ENCODE measurements around the gene MAMDC4.
A peak's percentile ranks its signal among the peaks of the same experiment; 100 is the strongest.
"Not testable (repeated sequence)": the region's sequence is repeated elsewhere in the genome, so short reads cannot be mapped to it uniquely, and the experiment has no call there.

The MAMDC4 gene

DNA sequence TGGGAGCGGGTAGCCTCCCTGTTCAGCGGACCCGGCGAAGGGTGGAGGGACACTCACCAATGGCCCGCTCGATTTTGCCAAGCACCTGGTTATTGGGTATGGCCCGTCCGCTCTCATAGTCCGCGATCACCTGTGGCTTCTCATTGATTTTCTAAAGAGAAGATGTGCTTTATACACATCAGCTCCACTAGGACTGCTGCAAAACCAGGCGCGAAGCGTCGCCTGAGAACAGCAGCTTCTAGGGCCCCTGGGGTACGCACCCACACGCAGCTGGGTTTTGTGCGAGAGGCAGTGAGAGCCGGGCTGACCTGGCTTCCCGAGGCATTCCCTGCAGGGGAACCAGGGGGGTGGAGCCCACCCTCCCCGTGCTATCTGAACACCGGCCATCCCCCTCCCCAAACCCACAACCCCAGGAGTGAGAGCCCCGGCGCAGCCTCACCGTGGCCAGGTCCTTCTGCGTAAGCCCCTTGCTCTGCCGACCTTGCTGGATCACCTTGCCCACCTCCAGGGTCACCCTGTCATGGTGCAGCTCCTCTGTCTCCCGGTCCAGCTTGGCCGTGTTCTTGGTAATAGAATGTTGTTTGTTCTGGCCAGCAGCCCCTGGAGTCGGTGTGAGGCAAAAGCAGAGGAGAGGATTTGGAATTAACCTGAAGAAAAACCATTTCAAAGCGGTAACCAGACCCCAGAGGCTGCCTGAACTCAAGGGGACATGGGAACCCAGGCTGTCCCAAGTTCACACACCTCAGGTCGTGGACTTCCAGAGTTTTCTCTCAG lies 10.9 kb downstream of the MAMDC4 start:
- no peak for DNase-seq

DNA sequence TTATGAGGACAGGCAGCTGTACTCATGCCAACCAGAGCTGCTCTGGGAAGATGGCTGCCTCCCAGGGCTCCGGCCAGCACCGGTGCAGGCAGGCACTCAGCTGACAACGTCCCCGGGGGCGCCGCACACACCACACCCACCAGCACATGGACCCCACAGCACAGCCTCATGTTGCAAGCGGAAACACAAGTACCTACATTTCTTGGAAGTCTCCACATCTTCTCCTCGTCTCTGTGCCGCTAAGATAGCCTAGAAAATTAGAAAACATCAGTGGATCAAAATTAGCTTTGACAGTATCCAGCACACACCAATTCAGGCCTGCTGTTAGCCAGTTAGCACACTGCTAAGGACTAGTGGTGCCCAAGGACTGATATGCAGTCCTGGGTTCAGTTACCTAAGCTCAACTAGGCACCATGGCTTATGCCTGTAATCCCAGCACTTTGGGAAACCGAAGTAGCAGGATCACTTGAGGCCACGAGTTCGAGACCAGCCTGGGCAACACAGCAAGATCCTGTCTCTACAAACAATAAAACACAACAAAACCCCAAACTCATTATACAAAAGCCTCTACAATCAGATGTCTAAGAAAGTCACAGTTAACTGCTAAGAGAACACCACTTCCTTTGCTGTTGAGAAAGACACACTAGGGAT lies 11.6 kb downstream of the MAMDC4 start:
- no peak for DNase-seq

DNA sequence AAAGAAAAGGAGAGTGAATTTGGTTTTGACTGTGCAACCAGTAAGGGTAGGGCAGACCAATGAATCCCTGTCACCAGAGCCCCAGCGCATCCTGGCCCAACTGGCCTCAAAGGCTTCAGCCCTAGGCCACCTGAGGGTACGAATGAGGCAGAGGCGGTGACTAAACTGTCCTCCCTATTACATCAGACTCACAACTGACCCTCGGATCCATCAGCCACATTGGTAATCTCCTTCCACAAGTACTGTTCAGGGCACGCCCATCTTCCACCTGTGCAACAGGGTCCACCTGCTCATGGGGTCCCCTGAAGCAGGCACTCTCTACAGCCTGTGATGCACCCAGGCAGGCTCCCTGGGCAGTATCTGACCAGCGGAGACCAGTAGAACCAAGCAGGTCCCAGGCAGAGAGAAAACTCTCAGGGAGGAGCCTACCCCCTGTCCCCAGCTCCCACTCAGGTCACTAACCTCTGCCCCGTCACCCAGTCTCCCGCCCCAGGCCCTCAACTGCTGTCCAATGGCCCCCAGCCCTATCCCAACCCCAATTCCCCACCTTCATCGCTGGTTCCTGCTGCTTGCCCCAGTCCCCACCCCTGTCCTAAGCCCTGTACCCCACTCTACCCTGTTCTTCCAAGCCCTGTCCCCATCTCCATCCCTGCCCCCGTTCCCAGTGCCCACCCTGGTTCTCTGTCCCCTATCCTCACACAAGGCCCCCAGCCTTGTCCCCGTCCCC lies 13.1 kb downstream of the MAMDC4 start:
- DNase-seq = no peak

DNA sequence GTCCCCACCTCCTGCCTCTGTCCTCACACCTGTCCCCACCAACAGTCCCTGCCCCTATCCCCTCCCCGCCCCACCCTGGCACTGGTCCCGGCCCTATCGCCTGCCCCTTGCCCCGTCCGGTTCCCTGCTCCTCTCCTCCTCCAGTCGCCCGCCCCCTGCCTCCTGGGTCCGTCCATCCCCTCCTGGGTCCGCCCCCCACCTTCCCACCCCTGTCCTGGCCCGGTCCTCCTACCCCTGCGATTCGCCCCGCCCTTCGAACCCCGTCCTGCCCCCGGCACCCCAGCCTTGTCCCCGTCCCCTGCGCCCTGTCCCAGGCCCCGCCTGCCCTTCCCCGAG lies 13.6 kb downstream of the MAMDC4 start:
- DNase-seq = no peak

DNA sequence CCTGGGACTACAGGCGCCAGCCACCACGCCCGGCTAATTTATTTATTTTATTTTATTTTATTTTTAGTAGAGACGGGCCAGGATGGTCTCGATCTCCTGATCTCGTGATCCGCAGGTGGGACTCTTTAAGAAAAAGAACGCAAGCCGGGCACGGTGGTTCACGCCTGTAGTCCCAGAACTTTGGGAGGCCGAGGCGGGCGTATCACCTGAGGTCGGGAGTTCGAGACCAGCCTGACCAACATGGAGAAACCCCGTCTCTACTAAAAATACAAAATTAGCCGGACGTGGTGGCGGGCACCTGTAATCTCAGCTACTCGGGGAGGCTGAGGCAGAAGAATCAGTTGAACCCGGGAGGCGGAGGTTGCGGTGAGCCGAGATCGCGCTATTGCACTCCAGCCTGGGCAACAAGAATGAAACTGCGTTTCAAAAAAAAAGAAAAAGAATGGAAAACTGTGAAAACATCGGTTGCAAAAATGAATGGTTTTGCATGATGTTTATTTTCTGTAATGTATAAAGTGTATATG lies 14.8 kb downstream of the MAMDC4 start:
- DNase-seq = not testable (repeated sequence)

DNA sequence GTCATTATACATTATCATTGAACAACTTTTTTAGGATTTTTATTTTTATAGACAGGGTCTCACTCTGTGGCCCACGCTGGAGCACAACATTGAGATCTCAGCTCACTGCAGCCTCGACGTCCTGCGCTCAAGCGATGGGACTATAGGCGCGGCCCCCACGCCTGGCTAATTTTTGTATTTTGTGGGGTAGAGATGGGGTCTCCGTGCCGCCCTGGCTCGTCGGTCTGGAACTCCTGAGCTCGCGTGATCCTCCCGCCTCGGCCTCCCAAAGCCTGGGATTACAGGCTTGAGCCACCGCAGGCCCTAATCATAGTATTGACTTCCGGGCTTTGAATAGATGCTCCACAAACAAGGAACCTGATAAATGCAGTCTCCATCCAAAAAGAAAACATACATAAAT lies 15.3 kb downstream of the MAMDC4 start:
- no peak for DNase-seq

DNA sequence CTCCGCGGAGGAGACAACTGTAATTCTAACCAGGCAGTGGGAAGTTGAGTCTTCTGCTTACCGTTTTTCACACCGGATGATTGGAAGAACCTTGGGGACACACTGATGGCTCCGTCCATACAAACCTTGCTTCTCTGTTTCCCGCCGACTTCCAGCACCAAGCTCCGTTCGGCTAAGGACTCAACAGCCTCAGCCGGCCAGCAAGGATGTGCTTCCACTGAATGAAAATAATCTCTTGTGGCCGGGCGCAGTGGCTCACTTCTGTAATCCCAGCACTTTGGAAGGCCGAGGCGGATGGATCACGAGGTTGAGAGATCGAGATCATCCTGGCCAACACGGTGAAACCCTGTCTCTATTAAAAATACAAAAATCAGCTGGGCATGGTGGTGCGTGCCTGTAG lies 15.8 kb downstream of the MAMDC4 start:
- no peak for DNase-seq

DNA sequence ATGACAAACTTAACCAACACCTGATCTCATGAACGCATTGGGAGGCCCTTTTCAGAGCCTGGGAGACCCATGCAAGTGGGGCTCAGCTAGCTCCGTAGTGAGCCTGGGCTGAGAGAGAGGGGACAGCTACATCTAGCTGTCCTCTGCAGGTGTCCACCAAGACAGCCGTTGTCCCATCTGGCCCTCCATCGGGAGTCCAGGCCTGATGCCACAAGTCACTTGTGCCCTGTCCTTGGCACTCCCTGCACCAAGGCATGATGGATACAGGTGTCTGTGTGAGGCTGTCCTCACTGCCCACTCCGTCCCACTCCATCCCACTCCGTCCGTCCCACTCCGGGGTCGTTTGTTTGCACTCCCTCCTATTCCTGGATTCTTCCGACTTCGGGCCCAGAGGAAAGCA lies 16.5 kb downstream of the MAMDC4 start:
- no peak for DNase-seq

DNA sequence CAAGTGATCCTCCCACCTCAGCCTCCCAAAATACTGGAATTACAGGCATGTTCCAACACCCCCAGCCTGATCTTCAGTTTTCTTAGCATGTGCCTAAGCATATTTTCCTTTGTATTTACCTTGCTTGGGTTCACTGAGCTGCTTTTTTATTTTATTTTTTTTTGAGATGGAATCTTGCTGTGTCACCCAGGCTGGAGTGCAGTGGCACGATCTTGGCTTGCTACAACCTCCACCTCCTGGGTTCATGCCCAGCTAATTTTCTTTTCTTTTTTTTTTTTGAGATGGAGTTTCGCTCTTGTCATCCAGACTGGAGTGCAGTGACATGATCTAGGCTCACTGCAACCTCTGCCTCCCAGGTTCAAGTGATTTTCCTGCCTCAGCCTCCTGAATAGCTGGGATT lies 17.5 kb downstream of the MAMDC4 start:
- not testable (repeated sequence) for DNase-seq

DNA sequence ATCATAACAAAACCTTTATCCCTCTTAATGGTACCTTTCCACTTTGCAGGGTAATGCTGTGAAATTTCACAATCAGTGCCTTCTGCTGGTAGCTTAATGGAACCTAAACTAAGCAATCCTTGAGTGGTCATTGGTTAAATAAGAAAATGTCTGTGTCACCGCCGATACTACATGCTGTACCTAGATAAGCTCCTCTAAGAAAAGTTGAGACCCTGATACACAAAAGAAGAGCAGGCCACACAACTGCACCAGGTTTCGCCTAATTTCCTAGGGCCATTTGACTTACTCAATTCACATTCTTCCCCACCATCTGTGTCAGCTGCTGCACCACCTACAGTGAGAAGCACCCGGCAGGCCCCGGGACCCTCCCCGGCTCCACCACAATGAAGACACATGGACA lies 23.0 kb downstream of the MAMDC4 start:
- no peak for DNase-seq

DNA sequence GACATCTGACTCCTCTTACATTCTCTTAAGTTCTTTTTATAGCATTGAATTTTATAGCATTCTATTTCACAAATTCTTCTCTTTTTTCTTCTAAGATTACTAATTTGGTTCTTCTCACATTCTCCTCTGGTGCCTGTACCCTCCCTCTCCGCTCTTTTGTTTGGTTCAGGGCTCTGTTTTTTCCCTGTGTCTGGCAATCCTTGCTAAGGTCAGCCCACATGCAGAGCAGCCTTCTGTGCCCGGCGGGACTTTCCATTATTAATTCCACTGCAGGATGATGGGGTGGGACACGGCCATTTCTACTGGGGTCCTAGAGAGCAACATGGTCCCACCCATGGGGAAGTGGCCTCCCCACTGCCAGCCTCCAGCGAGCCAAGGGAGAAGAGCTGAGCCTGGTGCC lies 24.3 kb downstream of the MAMDC4 start:
- DNase-seq = no peak

DNA sequence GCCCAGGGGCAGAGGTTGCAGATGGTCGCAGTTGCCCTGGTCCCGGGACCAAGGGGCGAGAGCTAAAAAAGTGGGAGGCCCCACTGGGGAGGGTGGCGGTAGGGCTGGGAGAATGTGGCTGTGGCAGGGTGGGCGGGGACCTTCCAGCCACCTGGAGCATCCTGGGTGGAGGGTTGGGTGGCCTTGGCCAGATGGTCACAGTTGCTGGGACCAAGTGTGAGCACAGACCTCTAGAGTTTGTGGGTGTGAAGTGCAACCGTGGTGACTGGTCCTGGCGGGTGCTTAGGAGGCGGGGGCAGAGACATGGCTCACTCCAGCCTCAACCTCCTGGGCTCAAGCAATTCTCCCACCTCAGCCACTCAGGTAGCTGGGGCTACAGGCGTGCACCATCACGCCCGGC lies 28.5 kb downstream of the MAMDC4 start:
- no peak for DNase-seq

DNA sequence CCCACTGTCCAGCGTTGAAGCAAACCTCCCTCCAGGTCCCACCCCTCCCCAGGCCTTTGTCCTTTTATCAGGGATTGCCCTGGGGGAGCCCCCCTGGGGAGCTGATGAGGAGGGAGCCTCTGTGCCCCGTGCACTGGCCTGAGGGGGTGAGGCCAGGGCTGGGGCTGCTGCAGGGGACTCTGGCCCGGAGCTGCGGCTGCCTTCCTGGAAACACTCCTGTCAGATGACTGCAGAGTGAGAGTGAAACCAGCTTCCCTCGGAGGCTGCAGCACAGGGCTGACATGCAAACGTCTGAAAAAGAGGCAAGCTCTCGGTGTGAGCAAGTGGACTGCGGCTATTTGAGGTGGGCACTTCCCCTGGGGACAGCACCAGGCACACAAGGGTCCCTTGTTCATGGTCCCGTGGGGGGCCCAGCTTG lies 29.6 kb downstream of the MAMDC4 start:
- no peak for DNase-seq

DNA sequence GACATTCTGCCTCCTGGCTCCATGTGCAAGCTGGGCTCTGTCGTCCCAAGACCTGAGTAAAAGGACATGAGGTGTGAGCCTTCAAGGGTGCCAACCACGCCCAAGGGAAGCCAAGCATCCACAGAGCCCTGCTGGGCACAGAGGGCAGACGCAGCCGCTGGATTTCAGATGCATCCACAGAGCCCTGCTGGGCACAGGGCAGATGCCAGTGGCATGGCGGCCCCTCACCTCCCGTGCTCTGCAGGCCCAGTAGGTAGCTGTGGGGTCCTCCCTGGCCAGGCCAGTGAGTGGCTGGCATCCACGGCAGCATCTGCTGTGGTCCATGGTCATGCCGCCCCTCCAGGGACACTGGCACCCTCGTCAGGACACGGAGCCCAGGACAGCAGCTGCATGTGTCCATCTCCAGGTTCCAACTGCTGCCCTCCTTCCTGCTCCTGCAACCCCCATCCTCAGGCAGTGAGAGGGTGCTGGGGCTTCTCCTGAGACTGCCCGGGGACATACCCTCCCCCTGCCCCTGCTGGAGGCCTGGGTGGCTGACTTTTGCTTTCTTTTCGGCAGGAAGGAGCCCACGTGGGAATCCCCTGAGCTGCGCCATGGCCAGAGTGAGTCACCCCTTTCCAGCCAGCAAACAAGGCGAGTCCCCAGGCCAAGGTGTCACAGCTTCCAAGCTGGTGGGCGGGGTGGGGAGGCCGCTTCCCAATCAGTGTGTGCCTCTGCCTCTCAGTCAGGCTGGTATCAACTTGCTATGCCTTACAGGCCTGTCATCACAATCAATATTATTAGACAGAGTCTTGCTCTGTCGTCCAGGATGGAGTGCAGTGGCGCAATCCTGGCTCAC lies 30.2 kb downstream of the MAMDC4 start:
- peak; percentile 84 for DNase-seq

DNA sequence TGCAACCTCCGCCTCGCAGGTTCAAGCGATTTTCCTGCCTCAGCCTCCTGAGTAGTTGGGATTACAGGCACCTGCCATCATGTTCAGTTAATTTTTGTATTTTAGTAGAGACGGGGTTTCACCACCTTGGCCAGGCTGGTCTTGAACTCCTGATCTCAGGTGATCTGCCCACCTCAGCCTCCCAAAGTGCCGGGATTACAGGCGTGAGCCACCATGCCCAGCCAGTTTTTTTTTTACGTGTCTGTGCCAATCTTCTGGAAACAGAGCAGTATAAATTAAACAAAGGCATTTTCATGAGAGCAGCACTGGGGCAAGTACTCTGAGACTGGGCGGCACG lies 30.8 kb downstream of the MAMDC4 start:
- not testable (repeated sequence) for DNase-seq

DNA sequence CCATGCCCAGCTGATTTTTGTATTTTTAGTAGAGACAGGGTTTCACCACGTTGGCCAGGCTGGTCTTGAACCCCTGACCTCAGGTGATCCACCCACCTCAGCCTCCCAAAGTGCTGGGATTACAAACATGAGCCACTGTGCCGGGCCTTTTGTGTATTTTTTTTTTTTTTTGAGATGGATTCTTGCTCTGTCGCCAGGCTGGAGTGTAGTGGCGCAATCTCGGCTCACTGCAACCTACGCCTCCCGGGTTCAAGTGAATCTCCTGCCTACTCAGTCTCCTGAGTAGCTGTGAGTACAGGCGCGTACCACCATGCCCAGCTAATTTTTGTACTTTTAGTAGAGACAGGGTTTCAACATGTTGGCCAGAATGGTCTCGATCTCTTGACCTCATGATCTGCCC lies 31.5 kb downstream of the MAMDC4 start:
- not testable (repeated sequence) for DNase-seq

DNA sequence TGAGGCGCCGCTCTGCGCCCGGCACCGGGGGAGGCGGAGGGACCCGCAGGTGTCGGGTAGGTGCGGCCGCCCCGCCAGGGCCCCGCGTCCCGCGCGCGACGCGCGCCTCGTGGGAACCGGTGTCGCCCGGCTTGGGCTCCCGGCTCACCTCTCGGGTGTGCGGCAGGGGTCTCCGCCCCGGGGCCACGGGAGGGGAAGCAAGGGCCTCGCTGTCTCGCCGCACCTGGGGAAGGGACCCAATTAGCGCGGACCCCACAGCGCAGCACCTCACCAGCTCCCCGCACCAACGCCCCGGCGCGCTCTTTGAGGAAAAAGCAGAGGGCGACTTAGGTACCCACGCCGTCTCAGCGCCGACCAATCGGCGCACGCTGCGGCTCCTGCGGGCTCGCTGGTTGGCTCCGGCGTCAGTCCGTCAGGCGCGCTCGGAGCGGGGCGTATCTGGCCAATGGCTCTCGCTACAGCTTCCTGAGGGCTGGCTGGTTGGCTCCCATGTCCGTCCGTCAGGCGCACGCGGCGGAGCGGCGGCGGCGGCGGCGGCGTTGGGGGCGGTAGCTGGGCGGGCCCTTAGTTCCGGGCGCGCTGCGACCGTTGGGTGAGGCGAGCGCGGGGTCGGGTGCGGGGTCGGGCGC lies 33.9 kb downstream of the MAMDC4 start, which contains the start of gene TRAF2:
TRAF2 (plus strand) TSS at position 567 of the 629 bp plus-strand sequence. CDS start 12,225 bp downstream, outside the sequence.
- peak; percentile 93 for DNase-seq

DNA sequence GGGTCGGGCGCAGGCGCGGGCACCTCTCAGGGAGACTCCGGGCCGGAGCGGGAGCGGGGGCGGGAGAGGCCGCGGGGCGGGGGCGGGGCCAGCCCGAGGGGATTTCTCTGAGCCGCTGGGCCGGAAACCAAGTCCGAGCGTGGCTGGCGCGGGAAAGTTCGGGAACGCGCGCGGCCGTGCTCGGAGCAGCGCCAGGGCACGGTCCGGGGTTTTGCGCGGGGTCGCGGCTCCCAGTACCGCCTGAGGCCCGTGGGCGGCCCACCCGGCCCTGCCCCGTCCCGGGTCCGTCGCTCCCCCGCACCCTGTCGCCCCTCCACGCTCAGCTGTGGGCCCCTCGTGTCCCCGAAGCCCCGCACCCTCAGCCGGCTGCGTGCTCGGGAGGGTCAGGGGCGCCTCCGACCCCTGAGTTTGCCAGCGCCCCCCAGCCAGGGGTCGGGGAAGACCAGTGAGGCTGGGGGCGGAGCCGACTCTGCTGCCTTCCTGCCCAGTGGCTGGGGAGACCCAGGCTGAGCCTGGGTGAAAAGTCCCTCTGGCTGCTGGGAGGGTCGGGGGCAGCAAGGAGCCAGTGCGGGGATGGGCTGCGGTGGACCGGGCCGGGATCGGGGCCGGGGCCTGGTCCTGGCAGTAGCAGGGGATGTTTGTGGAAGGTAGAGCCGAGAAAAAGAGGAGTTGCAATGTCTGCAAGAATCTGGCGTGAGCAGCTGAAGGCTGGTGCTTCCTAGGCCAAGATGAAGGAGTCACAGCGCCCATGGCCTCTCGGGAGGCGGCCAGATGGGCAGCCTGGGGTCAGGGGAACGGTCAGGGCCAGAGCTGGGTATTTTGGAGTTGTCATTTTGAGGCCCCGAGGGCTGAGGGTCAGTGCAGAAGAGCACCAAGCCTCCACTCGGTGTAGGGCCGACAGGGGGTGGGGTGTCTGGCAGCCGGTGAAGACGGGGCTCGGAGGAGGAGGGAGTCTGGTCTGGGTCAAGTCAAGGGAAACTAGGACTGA lies 34.8 kb downstream of the MAMDC4 start:
- no peak for DNase-seq

DNA sequence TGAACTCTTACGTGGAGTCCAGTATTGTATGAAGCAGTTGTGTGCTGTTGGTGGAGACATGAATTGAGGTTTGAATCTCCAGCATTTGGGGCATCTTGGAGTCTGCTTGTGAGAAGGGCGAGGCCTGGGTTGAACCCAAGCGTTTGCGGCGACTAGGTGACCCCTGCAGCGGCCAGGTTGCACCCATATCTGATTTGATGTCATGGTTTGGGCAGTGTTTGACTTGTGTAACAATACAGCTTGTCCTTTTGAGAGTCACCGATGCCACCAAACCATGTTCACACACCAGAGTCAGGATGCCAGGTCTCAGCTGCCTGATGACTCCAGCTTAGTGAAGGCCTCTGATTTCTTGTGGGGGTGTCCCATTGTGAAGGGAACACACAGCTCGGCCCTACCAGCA lies 36.3 kb downstream of the MAMDC4 start:
- no peak for DNase-seq

DNA sequence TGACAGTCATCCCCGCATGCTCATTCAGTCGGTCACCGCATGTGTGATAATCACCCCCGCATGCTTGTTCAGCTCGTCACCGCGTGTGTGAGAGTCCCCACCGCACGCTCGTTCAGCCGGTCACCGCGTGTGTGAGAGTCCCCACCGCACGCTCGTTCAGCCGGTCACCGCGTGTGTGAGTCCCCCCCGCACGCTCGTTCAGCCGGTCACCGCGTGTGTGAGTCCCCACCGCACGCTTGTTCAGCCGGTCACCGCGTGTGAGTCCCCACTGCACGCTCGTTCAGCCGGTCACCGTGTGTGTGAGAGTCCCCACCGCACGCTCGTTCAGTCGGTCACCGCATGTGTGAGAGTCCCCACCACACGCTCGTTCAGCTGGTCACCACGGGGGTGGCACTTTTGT lies 37.7 kb downstream of the MAMDC4 start:
- DNase-seq = no peak

DNA sequence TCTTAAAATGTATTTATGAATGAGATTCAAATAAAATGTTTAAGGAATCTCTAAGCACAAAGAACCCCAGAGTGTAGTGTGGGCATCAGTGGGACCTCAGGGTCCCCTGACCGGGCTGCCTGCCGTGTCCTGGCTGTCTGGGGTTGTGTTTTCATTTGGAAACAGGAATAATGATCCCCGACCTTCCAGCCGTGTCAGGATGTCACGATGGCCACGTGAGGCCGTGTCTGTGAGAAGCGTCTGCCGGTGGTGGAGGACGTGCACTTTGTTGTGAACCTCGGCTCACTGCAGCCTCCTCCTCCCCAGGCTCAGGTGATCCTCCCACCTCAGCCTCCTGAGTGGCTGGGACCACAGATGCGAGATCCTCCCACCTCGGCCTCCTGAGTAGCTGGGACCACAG lies 38.5 kb downstream of the MAMDC4 start:
- no peak for DNase-seq

All from NK-92 treated with Interleukin-12 subunit alpha and Interleukin-12 subunit beta, amount 100 ng/mL, for 24 hours (cell line).